NCI-H187 (cell line): ENCODE measurements around the gene USE1.

Experiments
- DNase-seq, 2 experiments: peaks; one replicate each; lab custom pipeline; 2025; lab: John Stamatoyannopoulos, UW

USE1 gene

DNA sequence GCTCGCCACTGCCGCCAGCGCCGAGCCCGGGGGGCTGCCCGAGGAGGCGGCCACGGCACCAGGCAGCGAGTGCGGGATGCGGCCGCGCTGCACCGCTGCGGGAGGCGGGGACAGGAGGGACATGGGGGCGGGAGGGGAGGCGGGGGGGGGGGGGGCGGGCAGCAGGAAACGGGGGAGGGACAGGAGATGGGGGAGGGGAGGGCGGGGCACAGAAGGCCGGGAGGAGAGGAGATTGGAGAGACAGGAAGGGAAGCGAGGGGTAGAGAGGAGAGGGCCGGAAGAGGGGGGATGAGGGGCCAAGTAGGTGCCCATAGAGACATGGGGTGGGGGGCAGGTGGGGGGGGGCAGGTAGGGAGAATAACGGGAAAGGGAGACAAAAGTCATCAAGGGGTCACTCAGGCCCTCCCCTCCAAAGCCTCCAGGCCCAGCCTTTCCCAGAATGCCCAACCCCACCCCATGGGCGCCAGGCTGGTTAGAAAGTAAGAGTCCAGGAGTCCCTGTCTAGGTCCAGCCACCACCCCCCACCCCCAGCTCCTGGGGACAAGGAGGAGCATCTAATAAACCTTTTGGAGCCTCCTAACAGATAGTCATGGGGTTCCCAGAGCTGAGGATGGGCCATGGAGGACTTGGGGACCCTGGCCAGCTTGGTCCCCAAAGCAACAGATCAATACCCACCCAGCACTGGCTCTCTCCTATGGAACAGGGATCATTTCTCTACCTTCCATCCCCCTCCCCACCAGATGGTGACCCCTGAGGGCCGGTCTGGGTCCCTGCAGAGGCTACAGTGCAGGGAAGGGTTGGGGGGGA, 21.0 kb downstream of the USE1 start:
- no peak for DNase-seq

GRCh38 chr19:17236811-17237543, 21.8 kb downstream of the USE1 start:
- DNase-seq, result no peak

- no peak for DNase-seq
Measured at GRCh38 chr19:17237747-17238706, 22.9 kb downstream of the USE1 start.

DNA sequence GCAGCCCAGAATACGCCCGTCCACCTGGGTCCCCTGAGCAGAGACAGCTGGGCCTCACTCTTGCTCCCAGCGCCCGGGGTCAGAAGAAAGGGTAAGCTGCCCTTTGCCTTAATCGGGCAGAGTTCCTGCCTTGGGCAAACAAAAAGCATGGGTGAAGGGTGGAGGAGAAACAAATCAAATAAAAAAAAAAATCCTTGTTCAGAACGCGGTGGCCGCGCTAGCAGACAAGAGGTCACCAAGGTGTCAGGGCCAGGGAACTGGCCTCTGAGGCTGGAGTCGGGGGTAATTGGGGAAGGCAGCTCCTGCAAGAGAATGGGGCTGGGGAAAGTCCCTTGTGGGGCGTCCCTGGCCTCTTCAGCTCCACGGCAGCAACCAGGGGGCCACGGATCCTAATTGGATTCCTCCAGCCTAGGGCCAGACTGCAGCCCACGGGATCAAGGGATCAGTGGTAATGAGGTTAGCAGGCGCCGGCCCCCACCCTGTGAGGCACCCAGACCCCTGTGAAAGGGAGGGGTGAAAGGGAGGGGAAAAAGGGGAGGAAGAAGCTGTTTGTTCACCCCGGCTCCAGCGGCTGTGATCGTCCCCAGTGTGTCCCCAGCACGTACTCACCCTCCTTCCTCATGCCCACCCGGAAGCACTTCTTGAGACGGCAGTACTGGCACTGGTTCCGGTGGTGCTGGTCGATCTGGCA, 25.1 kb downstream of the USE1 start:
- DNase-seq, result no peak

GRCh38 chr19:17240826-17241399, 25.8 kb downstream of the USE1 start:
- DNase-seq, result no peak

GRCh38 chr19:17242431-17243208, 27.5 kb downstream of the USE1 start:
- no peak for DNase-seq

GRCh38 chr19:17243211-17243829, 28.2 kb downstream of the USE1 start:
- no peak for DNase-seq

GRCh38 chr19:17243830-17244617, 28.9 kb downstream of the USE1 start:
- no peak for DNase-seq

DNA sequence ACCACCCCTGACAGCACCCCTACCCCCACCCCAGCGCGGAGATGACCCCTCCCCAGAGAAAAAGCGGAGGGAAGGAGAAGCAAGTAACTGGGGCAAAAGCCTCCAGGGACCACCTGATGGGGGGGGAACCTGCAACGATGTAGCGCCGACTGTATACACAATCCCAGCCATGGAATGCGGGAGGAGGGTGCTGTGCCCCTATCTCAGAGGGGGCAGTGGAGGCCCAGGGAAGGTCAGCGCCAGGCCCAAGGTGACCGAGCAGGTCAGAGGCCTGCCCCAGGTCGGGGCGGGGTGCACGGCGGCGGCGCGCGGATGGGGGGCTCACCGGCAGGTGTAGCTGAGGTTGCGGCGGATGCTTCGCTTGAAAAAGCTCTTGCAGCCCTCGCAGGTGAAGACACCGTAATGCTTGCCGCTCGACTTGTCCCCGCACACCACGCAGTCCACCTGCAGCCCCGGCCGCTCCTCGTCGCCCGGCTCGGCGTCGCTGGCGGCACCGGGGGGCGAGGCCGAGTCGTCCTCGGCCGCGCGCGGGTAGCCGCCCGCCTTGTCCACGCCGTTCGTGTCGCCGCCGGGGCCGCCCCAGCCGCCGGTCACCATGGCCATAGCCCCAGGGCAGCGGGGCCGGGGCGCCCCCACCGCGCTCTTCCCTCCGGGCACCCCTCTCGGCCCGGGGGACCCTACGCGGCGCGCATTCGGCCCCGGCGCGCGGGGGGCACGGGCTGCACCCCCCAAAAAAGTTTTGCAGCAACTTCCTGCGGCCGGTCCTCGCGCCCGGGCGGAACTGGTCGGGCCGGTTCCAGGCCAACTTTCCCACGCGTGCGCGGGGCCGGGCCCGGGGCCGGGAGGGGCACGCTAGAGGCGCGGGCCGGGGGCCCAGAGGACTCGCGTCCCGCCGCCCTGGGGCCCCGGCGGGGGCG, 29.7 kb downstream of the USE1 start:
- no peak for DNase-seq

DNA sequence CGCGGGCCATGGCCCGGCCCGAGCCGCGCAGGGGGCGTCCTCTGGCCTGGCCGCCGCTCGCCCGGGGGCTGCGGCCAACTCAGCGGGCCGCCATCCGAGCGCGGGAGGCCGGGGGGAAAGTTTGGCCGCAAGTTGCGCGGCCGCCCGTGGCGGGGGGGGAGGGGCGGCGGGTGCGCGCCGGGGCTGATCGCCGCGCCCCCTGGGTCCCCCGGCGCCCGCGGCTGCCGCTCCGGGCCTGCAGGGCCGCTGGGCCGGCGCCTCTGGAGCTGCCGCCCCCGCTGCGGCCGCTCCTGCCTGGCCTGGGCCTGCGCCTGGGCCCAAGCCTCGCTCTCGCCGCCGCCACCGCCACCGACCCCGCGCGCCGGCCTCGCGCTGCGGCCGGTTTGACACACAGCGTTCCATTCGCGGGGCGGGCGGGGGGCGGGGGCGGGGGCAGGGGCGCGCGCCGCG, 30.4 kb downstream of the USE1 start, which contains the start of gene NR2F6:
NR2F6 (minus strand) TSS at position 385 of the 450 bp plus-strand sequence. CDS start 699 bp downstream, outside the sequence.
- no peak for DNase-seq

DNA sequence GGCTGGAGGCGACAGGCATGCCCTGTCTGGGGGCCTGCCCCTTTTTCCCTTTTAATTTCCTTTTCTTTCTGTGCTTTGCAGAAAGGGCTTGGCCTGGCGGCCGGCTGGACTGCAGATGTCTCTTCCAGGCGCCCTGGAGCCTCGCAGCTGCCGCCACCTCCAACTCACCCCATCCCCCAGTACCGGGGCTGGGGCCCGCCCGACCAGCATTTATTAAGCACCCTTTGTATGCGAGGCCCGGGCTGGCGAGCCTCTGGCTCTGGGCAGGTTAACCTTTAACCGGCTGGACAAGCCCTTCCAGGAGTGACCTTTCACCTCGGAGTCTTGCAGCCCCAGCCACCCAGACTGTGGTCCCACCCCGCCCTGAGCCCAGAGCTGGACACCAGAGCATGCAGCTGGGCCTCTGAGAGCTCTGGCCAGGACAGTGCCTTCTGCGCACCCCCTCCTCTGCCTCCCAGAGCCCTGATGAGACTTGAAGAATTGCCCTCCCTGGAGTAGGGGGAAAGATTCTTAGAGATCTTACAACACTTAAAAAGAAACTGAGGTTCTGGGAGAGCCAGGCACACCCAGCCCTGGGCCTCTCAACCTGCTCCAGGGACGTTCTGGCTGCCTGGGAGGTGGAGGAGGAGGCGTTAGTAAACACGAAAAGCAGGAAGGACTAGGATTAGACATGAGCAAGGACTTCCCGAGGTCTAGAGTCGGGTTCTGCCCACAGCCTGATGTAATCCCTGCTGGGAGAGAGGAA, 31.7 kb downstream of the USE1 start:
- no peak for DNase-seq

- DNase-seq, result no peak
Measured at GRCh38 chr19:17248011-17248776, 33.0 kb downstream of the USE1 start.

GRCh38 chr19:17249887-17250548, 34.9 kb downstream of the USE1 start:
- no peak for DNase-seq

DNA sequence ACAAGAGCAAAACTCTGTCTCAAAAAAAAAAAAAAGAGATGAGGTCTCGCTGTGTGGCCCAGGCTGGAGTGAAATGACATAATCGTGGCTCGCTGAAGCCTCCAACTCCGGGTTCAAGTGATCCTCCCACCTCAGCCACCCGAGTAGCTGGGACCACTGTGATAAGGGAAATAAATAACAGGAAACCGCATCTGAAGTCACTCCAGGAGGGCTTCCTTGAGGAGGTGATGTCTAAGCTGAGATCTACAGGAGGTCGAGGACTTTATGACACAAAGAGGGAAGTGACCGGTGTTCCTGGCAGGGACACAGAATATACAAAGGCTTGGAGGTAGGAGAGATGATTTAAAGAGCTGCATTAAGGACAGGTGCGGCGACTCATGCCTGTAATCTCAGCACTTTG, 39.5 kb downstream of the USE1 start:
- DNase-seq, result no peak

DNA sequence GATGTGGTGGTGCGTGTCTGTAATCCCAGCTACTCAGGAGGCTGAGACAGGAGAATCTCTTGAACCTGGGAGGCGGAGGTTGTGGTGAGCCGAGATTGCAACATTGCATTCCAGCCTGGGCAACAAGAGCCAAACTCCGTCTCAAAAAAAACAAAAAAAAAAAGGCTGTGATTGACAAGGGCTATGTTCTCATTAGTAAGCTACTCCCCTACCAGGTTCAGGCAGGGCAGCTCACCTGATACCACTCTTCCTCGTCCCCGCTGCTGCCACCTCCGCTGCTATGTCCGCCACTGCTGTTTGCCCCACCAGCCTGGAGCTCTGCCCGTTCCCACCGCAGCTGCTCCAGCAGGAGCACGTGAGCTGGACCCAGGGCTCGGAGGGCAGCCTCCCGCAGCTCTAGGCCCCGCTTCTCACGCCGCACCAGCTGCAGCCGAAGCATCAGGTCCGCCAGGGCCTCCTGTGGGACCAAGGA, 40.0 kb downstream of the USE1 start:
- no peak for DNase-seq

DNA sequence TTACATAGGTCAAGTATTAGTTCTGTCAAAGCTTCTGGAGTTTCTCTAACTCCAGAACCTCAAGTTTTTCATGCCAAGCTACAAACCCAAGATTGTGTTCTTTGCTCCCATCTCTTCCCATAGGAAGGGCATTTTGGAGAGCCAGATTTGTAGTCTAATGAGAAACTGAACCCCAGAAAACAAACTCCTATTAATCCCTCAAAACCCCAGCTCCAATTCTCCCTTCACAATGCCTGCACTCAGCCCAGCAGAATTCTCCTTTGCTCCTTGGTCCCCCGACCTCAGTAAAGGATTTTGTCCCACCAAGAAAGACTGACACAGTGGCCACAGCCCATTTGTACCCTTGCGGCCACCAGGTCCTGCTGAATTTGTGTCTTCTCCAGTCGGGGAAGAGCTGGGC, 41.0 kb downstream of the USE1 start:
- DNase-seq, result no peak
